Mesenchymal stem cell (in vitro differentiated cells and primary cell): ENCODE data around the gene SKI.

ENCODE experiments used
- DNase-seq: peaks from one replicate; pipeline ENCODE4 v3.0.0-alpha.2; 2013
- H2AFZ ChIP-seq: one replicate; pipeline ENCODE4 v1.6.1; 2013; ENCODE audit warnings: low read depth, mild to moderate bottlenecking, control low read depth, inconsistent platforms, low read length, moderate library complexity
- H2AK5ac ChIP-seq: 2 replicates; pipeline ENCODE4 v1.6.1; 2013; ENCODE audit warnings: low read length, moderate library complexity, mild to moderate bottlenecking, inconsistent platforms; ENCODE audit not compliant: severe bottlenecking
- H2BK120ac ChIP-seq: one replicate; pipeline ENCODE4 v1.6.1; 2013; ENCODE audit warnings: low read depth, mild to moderate bottlenecking, inconsistent platforms, low read length, moderate library complexity
- H2BK12ac ChIP-seq, 2 experiments: one replicate each; pipeline ENCODE4 v1.6.1; 2013; ENCODE audit warnings: inconsistent platforms in 2 of 2, low read length in 2 of 2, mild to moderate bottlenecking in 2 of 2, moderate library complexity in 2 of 2, control low read depth in 1 of 2
- H2BK15ac ChIP-seq: one replicate; pipeline ENCODE4 v1.6.1; 2013; ENCODE audit warnings: mild to moderate bottlenecking, low read depth, inconsistent platforms; ENCODE audit not compliant: poor library complexity, severe bottlenecking
- H2BK5ac ChIP-seq: 2 replicates; pipeline ENCODE4 v1.6.1; 2013; ENCODE audit warnings: low read depth, mild to moderate bottlenecking, low read length, control low read depth, inconsistent platforms; ENCODE audit not compliant: poor library complexity, severe bottlenecking
- H3K14ac ChIP-seq, 2 experiments: one replicate each; pipeline ENCODE4 v1.6.1; 2013; ENCODE audit warnings: inconsistent platforms in 2 of 2, low read length in 2 of 2, control low read depth in 1 of 2, mild to moderate bottlenecking in 1 of 2, moderate library complexity in 1 of 2
- H3K18ac ChIP-seq, 2 experiments: one replicate each; pipeline ENCODE4 v1.6.1; 2013; ENCODE audit warnings: inconsistent platforms in 2 of 2, low read length in 2 of 2, control low read depth in 1 of 2, low read depth in 1 of 2, mild to moderate bottlenecking in 1 of 2
- H3K23ac ChIP-seq, 2 experiments: one replicate each; pipeline ENCODE4 v1.6.1; 2013; ENCODE audit warnings: inconsistent platforms in 2 of 2, low read length in 2 of 2, mild to moderate bottlenecking in 2 of 2, moderate library complexity in 2 of 2, control low read depth in 1 of 2
- H3K27ac ChIP-seq: 2 replicates; pipeline ENCODE4 v1.5.1; 2013; ENCODE audit warnings: mild to moderate bottlenecking, moderate library complexity, low read length, control low read depth, inconsistent platforms; ENCODE audit not compliant: poor library complexity, severe bottlenecking
- H3K27me3 ChIP-seq, 2 experiments: 2 replicates each; pipeline versions ENCODE4 v1.6.1 to v1.7.0; 2013; ENCODE audit warnings: low read length in 2 of 2, mild to moderate bottlenecking in 2 of 2, moderate library complexity in 2 of 2, control low read depth in 1 of 2, inconsistent platforms in 1 of 2; ENCODE audit not compliant: control insufficient read depth in 1 of 2, insufficient read depth in 1 of 2
- H3K36me3 ChIP-seq, 2 experiments: 2 replicates each; pipeline versions ENCODE4 v1.6.1 to v1.7.0; 2013; ENCODE audit warnings: low read length in 2 of 2, control low read depth in 1 of 2, inconsistent platforms in 1 of 2, low read depth in 1 of 2, mild to moderate bottlenecking in 1 of 2; ENCODE audit not compliant: insufficient read depth in 2 of 2, control insufficient read depth in 1 of 2
- H3K4ac ChIP-seq, 2 experiments: one replicate each; pipeline ENCODE4 v1.6.1; 2013; ENCODE audit warnings: inconsistent platforms in 2 of 2, low read length in 2 of 2, mild to moderate bottlenecking in 2 of 2, moderate library complexity in 2 of 2, control low read depth in 1 of 2, low read depth in 1 of 2
- H3K4me1 ChIP-seq: 2 replicates; pipeline ENCODE4 v1.6.1; 2013; ENCODE audit warnings: low read depth, low read length, control low read depth; ENCODE audit not compliant: control insufficient read depth, insufficient read depth
- H3K4me2 ChIP-seq: 2 replicates; pipeline ENCODE4 v1.6.1; 2013; ENCODE audit warnings: low read length, mild to moderate bottlenecking, inconsistent platforms; ENCODE audit not compliant: poor library complexity, severe bottlenecking
- H3K4me3 ChIP-seq, 2 experiments: 2 replicates each; pipeline versions ENCODE4 v1.5.1 to v1.7.0; 2013; ENCODE audit warnings: low read length in 2 of 2, mild to moderate bottlenecking in 2 of 2, control low read depth in 1 of 2, low read depth in 1 of 2; ENCODE audit not compliant: insufficient read depth in 1 of 2
- H3K79me1 ChIP-seq: replicated peaks from 2 replicates; pipeline ENCODE4 v1.6.1; 2013; ENCODE audit warnings: mild to moderate bottlenecking, control low read depth, low read length, inconsistent platforms; ENCODE audit not compliant: poor library complexity, severe bottlenecking
- H3K9ac ChIP-seq: 2 replicates; pipeline ENCODE4 v1.7.0; 2013; ENCODE audit warnings: mild to moderate bottlenecking, low read length, moderate library complexity
- H3K9me3 ChIP-seq: 2 replicates; pipeline ENCODE4 v1.7.0; 2013; ENCODE audit warnings: mild to moderate bottlenecking, low read length; ENCODE audit not compliant: control insufficient read depth
- H4K8ac ChIP-seq: one replicate; pipeline ENCODE4 v1.6.1; 2013; ENCODE audit warnings: inconsistent platforms, mild to moderate bottlenecking, low read length, moderate library complexity
- H4K91ac ChIP-seq: one replicate; pipeline ENCODE4 v1.6.1; 2013; ENCODE audit warnings: mild to moderate bottlenecking, low read length, inconsistent platforms
- WGBS: methylation state at CpG from one replicate; pipeline ENCODE4 v1.1.7; 2013; ENCODE audit warnings: mixed read lengths; 5-methylcytosine and 5-hydroxymethylcytosine counted together

SKI gene

DNA sequence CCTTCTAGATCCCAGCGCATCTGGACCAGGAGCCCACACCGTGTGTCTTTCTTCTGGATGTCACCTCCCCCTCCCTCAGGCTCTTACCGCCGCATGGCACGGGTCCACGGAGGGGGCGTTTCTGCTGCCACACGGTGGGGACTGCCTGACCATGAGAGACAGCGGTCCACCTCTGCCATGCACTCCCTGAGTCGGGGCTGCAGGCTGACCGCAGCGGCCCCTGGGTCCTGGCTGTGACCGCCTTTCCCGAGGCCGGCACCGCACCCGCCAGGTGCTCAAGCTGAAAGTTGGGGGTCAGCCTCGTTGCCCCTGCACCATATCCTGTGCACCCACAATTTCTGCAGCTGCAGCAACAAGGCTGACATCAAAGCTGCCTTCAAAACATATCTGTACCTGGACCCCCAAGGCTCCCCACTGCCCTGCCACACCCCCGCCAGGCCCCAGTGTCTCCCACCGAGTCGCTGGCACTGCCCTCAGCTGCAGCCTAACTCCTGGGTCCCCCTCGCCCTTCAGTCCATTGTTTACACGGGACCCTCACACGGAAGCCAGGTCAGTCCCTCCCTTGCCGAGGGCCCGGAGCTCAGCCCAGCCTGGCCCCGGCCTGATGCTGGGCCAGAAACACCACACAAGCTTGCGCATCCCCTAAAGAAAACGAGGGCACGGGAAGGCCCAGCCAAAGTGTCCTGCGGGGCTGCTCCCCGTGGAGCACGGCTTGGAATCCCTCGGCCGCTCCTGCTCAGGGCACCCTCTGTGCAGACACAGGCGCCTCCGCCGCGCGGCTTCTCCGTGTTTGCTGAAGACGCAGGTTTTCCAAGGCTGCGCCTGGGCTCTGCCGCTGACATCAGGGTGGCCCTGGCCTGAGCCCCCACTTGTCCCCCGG, 111.3 kb downstream of the SKI start:
- Histone ChIP-seq H2BK15ac (no peak overlapping the region), H3K23ac (no peak overlapping the region), H2BK120ac (no peak overlapping the region), H3K4me3 (no peak overlapping the region), H3K36me3 (no peaks in the 10 kb centered on the region), H3K4ac (no peak overlapping the region), H3K79me1 (no peaks in the 10 kb centered on the region), H3K4me1 (peaks cover 9% of the 10 kb centered on the region), H3K27ac (no peak overlapping the region), H4K91ac (no peak overlapping the region), H2AK5ac (no peak overlapping the region), H3K18ac (no peak overlapping the region), H2BK5ac (no peak overlapping the region), H3K27me3 (peaks cover 0 to 7% of the 10 kb centered on the region in 2 experiments), H4K8ac (no peak overlapping the region), H3K9me3 (no peaks in the 10 kb centered on the region), H3K14ac (no peak overlapping the region), H2AFZ (no peak overlapping the region), H2BK12ac (no peak overlapping the region), H3K9ac (no peak overlapping the region), H3K4me2 (no peak overlapping the region)
- DNase-seq: no peak
- WGBS: 89% methylated on average over 45 of the region's 45 CpGs

DNA sequence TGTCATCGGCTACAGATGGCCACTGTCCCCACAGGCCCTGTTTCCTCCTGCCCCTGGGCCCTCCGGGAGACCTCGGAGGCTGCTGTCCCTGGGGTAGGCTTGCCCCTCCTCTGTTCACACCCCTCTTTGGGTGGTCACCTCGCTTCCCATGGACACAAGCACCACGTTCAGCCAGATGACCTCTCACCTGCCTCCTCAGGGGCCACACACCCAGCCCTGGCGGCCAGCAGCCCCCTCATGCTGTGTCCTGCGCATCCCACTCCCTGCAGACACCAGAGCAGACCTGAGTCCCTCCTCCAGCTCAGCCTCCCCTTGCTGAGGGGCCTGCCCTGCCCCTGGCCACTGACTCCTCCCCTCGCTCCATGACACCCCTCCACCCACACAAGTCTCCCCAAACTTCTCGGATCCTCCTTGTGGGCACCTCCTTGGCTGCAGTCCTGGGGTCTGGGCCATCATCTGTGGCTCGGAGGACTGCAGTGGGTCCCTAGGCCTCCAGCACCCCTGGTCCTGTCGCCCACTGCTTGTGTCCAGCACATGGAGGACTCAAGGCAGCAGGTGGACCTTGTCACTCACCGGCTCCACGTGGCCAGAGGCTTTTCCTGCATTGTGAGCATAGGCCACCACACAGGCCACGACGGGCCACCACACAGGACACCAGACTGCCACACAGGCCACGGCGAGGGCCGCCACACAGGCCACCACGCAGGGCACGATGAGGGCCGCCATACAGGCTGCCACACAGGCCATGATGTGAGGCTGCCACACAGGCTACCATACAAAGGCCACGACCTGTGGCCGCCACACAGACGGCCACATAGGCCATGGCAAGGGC, 112.2 kb downstream of the SKI start:
- H3K4me3 ChIP-seq: no peak overlapping the region
- H3K9ac ChIP-seq: no peak overlapping the region
- H3K4me1 ChIP-seq: peaks cover 1% of the 10 kb centered on the region
- no peak overlapping the region for H3K4me2 ChIP-seq
- H4K91ac ChIP-seq: no peak overlapping the region
- H2BK12ac ChIP-seq: no peak overlapping the region
- H2AK5ac ChIP-seq: no peak overlapping the region
- no peak overlapping the region for H2AFZ ChIP-seq
- H3K14ac ChIP-seq: no peak overlapping the region
- no peak for DNase-seq
- H3K4ac ChIP-seq: no peak overlapping the region
- WGBS: 87% methylated on average over 24 of the region's 24 CpGs
- no peak overlapping the region for H2BK15ac ChIP-seq
- no peak overlapping the region for H3K27ac ChIP-seq
- no peak overlapping the region for H2BK120ac ChIP-seq
- H3K23ac ChIP-seq: no peak overlapping the region
- H3K36me3 ChIP-seq: peaks cover 0 to 3% of the 10 kb centered on the region in 2 experiments
- no peaks in the 10 kb centered on the region for H3K9me3 ChIP-seq
- H3K79me1 ChIP-seq: no peaks in the 10 kb centered on the region
- no peak overlapping the region for H3K18ac ChIP-seq
- H2BK5ac ChIP-seq: no peak overlapping the region
- no peak overlapping the region for H4K8ac ChIP-seq
- peaks cover 0 to 7% of the 10 kb centered on the region in 2 experiments for H3K27me3 ChIP-seq

DNA sequence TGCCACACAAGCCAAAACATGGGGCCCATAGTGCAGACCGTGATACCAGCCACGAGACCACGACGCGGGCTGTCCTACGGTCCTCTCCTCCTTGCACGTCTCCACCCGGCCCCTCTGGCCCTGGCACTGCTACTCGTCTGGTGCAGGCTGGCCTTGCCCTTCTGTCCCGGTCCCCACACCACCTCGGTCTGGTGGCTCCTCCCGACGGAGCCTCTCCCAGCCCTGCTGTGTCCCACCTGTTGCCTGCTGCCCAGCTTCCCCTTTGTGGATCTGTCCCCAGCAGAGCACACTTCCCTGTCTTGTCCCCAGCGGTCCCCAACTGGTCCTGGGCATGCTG, 112.8 kb downstream of the SKI start:
- H2BK120ac ChIP-seq: no peak overlapping the region
- peak overlapping the region in 1 of 2 experiments; percentile 26 for H3K4me3 ChIP-seq
- no peak overlapping the region for H2AFZ ChIP-seq
- no peak overlapping the region for H3K14ac ChIP-seq
- WGBS: 92% methylated on average over 14 of the region's 14 CpGs
- no peak overlapping the region for H3K27ac ChIP-seq
- H2BK12ac ChIP-seq: no peak overlapping the region
- H2AK5ac ChIP-seq: no peak overlapping the region
- no peaks in the 10 kb centered on the region for H3K79me1 ChIP-seq
- H3K4me1 ChIP-seq: peaks cover 1% of the 10 kb centered on the region
- H3K9ac ChIP-seq: no peak overlapping the region
- no peaks in the 10 kb centered on the region for H3K9me3 ChIP-seq
- no peak for DNase-seq
- H3K4ac ChIP-seq: no peak overlapping the region
- H3K36me3 ChIP-seq: peaks cover 0 to 3% of the 10 kb centered on the region in 2 experiments
- H3K27me3 ChIP-seq: peaks cover 0 to 7% of the 10 kb centered on the region in 2 experiments
- H4K8ac ChIP-seq: no peak overlapping the region
- H3K23ac ChIP-seq: no peak overlapping the region
- H3K18ac ChIP-seq: no peak overlapping the region
- H2BK5ac ChIP-seq: no peak overlapping the region
- no peak overlapping the region for H2BK15ac ChIP-seq
- no peak overlapping the region for H4K91ac ChIP-seq
- no peak overlapping the region for H3K4me2 ChIP-seq

DNA sequence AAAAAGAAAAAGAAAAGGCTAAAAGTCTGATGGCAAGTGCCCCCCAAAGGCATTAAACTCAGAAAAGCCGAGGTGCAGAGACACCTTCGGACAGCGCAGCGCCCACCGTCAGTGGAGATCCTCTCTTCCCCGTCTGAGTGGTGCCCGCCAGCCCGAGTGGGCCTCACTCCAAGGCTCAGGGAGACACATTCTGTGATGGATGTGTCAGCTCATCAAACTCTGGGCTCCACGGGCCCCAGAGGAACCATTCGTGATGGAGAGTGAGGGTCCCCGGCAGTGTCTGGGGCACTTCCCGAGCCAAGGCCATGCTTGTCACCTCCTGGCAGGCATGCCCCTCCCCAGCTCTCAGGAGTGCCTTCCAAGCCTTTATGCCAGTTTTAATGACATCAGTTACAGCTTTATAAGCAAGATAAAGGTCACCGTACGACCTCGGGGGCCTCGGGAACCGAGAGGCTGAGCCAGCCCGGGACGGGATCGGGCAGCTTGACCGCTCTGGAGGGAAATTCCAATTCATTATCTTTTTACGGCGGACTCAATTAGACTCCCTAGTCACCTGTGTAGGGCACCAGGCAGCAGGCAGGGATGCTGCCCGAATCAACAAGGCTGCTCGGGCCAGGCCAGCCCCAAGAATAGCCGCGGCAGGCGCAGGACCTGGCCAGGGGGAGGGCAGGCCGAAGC, 113.7 kb downstream of the SKI start:
- Histone ChIP-seq H3K4ac (no peak overlapping the region), H3K4me3 (no peak overlapping the region), H3K36me3 (peaks cover 0 to 3% of the 10 kb centered on the region in 2 experiments), H2AK5ac (no peak overlapping the region), H4K91ac (no peak overlapping the region), H3K27ac (no peak overlapping the region), H3K9me3 (no peaks in the 10 kb centered on the region), H3K18ac (no peak overlapping the region), H2BK5ac (no peak overlapping the region), H2BK12ac (no peak overlapping the region), H2BK120ac (no peak overlapping the region), H3K23ac (no peak overlapping the region), H3K9ac (no peak overlapping the region), H3K79me1 (no peaks in the 10 kb centered on the region), H3K4me2 (no peak overlapping the region), H3K14ac (no peak overlapping the region), H4K8ac (no peak overlapping the region), H2AFZ (no peak overlapping the region), H3K27me3 (peaks cover 2 to 7% of the 10 kb centered on the region in 2 experiments), H2BK15ac (no peak overlapping the region), H3K4me1 (peaks cover 1% of the 10 kb centered on the region)
- 90% methylated on average over 29 of the region's 29 CpGs for WGBS
- DNase-seq: no peak
